Activated CD4-positive, alpha-beta T cell treated with anti-CD3 and anti-CD28 coated beads for 24 hours (primary cell): Measurements from ENCODE around the gene RBMS3.

Source experiments
- DNase-seq, 2 donors: peaks; one replicate each; pipeline ENCODE4 v3.0.0-alpha.2; 2020; ENCODE audit warnings: low read depth in 2 of 2

The RBMS3 gene

GRCh38 chr3:29887451-29887850, 606.6 kb downstream of the RBMS3 start:
- no peak for DNase-seq

- DNase-seq: no peak
These were observed 608.3 kb downstream of the RBMS3 start for GRCh38 chr3:29889215-29889614.

- no peak for DNase-seq
These were observed 609.9 kb downstream of the RBMS3 start for GRCh38 chr3:29890801-29891200.

GRCh38 chr3:29892976-29893554, 612.2 kb downstream of the RBMS3 start:
- DNase-seq: no peak

GRCh38 chr3:29896856-29897255, 616.0 kb downstream of the RBMS3 start:
- no peak for DNase-seq

DNA sequence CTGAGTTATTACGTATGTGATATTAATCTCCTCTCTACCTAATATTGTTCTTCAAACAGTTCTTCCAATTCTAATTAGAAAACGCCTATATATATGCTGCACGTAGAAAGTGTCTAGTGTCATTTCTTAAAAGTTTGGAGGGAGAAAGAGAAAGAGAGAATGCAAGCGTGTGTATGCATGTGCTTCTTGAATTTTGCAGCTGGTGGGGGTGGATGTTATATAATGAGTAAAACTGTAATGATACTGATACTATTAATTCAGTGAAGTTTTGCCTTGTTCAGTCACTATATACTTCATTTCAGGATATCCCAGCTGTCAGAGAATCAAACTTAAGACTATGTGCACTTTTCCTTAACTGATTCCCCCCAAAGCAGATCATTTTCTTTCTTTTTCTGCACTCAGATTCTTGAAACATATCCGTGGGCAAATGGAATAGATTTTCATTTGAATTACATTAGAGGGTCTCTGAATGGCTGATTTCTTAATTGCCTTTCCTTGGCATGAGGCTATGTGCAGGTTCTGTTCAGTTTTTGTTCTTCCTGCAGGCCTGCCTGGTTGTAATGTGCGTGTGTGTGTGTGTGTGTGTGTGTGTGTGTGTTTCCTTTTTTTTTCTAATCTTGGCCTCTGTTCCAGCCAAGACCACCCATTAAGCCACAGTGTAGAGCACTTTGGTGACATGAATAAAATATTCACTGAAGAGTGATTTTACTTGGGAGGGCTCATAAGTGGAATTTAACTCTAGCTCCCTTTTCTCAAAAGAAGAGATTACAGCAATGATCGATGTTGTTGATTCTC, 617.5 kb downstream of the RBMS3 start:
- no peak for DNase-seq

- DNase-seq: no peak
These were observed 618.1 kb downstream of the RBMS3 start for GRCh38 chr3:29899021-29899420.

GRCh38 chr3:29901097-29901496, 620.2 kb downstream of the RBMS3 start:
- DNase-seq: no peak

- no peak for DNase-seq
These were observed 622.7 kb downstream of the RBMS3 start for GRCh38 chr3:29903600-29903999.

DNA sequence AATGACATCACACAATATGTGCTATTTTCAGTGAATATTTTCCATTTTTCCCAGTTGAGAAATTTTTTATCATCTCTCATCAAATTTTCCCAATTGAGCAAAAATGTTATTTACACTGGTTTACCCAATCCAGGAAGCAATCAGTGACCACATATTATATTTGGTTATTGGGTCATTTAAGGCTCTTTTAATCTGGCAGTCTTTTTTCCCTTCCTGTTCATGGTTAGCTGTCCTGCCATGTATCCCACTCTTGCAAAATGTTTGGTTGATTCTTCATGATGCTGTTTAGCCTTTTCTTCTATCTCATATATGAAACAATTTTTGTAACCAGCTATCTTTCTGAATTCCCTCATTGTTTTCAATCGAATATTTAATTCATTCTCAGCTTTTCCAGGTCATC, 626.0 kb downstream of the RBMS3 start:
- no peak for DNase-seq

- no peak for DNase-seq
These were observed 631.9 kb downstream of the RBMS3 start for GRCh38 chr3:29912600-29913288.

- no peak for DNase-seq
These were observed 634.1 kb downstream of the RBMS3 start for GRCh38 chr3:29914861-29915524.

DNA sequence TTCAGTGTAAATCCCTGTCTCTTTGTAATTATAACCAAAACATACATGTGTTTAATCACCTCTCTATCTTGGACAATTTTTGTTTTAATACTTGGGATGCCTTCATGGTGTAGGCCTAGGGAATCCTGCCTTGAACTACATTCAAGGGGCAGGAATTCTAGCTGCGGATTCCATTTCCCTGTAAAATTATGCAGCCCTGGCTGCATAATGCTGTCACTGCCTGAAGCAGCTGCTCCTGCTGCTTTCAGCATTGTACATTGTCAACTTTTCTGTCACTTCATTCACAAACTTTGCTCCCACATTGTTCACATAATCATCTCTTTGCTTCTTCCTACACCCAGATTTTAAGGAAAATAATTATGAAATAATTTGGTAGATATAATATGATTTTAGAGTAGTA, 638.7 kb downstream of the RBMS3 start:
- DNase-seq: no peak

DNA sequence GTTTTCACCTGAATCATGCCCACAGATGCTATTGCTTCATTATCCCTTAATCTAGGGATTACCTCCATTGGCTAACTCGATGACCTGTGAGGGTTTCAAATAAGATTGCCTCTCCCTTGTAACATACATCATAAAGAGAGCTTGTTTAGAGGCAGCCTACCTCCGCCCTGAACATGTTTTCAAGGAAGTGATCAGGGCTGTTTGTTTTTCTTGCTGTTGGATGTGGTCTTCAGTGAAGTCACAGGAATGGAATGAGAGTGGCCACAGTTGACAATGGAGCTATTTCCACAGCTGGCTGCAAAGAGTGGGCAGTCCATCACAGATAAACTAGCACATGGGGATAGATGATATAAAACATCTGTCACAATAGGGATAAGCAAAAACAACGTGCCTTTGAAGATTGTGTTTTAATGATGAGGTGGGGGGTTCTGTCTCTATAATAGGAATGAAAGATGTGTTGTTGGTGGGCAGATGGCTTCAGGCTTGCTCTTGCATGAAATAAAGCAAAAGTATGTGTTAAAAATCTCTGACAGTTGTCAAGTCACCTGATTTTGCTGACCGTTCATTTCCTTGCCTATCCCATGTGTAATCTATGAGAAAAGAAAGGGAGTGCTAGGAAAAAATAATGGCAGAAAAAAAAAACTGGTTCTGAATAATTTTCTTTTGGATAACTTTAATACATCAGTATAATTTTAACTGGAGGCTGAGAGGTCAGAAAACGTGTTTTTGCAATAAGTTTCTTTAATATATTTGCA, 642.3 kb downstream of the RBMS3 start:
- DNase-seq: no peak

- no peak for DNase-seq
These were observed 644.1 kb downstream of the RBMS3 start for GRCh38 chr3:29924783-29925561.

DNA sequence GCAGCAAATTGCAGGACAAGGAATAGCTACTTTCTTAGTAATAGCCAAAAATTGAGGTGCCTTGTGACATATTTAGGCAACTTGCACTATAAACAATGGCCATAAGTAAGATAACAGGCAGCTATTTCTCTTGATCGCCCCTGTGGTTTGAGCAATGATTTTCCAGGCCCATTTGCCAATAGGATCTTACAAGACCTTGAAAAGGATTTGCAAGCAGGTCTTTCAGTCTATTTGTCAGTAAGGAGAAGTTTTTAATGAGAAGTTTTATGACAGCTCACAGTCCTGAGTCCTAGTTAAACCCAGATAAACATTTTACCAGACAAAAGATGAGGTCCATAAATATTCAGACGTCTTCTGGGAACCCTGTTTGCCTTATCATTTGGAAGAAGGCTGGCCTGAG, 645.5 kb downstream of the RBMS3 start:
- DNase-seq: no peak

GRCh38 chr3:29932696-29933325, 651.9 kb downstream of the RBMS3 start:
- no peak for DNase-seq

DNA sequence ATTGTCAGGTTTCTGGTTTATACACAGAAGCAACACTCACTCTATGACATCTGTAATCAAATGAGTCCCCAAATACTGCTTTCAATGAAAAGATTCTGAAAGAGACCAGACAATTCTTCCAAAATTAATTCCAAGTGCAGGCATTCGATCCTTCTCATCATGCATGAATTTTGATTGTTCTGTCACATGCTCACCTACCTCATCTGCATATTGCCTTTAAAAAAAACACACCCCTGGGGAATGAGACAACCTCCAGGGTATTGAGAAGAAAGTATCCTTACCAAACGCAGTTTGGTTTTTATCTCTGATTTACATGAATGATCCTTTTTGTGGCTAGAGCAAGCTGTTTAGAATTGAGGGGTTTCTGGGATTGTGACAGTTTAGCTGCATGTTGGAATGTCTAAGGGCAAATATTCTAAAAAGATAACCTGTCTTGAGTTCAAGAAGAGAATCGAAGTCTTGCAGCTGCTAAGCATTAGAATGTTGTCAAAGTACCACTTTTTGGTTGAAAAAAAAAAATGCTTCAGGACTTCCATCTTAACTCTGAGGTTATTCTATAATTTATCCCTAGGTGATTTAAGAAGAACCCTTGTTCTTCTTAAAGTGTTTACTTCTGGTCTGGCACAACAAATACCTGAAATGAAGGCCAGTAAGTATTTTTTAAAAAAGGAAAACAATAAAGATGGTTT, 653.1 kb downstream of the RBMS3 start:
- DNase-seq: no peak

GRCh38 chr3:29934751-29935150, 653.9 kb downstream of the RBMS3 start:
- DNase-seq: no peak

- DNase-seq: no peak
These were observed 655.2 kb downstream of the RBMS3 start for GRCh38 chr3:29936054-29936453.
